GM19240 (cell line): ENCODE results near the gene CKS2.

ENCODE experiments used
- DNase-seq: peaks from one replicate; pipeline ENCODE4 v3.0.0; 2011; ENCODE audit warnings: low spot score; ENCODE audit not compliant: insufficient read length

Gene CKS2

DNA sequence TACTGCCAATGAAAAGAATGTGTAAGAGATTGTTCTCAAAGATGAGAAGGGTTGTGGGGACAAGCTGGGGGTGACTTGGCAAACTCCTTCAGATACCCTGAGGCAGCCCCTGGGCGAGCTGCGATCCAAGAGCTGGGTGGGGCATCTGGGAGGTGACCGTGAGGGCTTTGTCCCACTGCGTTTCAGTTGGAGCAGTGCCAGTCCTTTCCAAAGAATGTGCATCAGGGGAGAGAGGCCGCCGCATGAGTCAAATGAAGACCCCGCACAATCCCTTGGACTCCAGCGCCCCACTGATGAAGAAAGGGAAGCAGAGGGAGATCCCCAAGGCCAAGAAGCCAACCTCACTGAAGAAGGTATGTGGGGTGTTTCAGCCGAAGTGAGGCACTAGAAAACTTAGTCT, 35.7 kb downstream of the CKS2 start:
- no peak for DNase-seq

DNA sequence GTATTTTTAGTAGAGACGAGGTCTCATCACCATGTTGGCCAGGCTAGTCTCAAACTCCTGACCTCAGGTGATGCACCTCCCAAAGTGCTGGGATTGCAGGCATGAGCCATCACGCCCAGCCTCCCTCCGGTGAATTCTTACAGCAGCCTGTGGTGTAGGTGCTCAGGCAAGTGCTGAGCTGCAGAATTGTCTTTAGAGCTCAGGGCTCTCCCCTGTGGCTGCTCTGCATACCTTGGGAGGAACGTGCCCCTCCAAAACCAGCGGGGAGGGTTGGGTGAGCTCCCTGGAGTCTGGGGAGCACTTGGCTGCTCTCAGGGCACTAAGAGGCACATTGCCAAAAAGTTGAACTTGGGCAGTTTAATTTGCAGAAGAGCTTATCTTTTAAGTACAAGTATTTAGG, 36.7 kb downstream of the CKS2 start:
- no peak for DNase-seq

DNA sequence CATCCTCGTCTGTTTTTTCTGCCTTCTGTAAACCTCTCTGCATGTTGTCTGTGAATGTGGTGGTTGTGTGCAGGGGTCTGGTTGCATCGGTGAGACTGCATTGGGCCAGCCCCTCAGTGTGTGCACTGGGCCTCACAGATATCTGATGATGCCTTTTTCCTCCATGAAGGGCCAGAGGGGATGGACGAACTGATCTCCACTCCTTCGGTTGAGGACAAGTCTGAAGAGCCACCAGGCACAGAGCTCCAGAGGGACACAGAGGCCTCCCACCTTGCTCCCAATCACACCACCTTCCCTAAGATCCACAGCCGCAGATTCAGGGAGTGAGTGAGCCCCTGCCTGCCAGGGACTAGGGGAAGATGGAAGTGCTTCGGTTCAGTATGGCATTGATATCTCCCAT, 38.6 kb downstream of the CKS2 start:
- DNase-seq, result no peak

DNA sequence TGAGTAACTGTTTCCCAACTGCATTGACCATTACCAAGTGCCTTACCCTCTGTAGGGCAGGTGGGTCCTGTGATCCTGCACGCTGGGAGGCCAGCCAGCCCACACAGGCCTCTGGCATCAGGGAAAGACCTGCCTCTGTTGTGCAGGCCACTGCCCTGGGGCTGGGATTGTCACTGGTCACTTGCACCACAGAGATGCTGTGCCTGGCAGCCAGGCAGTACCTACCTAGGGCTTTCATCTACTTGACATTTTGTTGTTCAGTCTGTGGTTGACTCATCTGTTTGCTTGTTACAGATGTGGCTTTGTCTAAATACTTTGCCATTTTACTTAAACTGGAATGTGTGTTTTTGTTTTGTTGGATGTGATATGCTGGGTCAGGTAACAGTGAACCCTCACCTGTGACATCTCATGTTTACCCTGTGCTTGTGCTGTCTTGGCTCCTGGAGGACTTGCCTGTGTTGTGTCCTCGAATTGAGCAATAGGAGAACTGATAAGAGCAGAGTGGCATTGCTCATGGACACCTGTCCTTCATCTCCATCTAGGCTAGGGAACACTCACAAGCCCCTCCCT, 40.1 kb downstream of the CKS2 start:
- DNase-seq, result no peak

DNA sequence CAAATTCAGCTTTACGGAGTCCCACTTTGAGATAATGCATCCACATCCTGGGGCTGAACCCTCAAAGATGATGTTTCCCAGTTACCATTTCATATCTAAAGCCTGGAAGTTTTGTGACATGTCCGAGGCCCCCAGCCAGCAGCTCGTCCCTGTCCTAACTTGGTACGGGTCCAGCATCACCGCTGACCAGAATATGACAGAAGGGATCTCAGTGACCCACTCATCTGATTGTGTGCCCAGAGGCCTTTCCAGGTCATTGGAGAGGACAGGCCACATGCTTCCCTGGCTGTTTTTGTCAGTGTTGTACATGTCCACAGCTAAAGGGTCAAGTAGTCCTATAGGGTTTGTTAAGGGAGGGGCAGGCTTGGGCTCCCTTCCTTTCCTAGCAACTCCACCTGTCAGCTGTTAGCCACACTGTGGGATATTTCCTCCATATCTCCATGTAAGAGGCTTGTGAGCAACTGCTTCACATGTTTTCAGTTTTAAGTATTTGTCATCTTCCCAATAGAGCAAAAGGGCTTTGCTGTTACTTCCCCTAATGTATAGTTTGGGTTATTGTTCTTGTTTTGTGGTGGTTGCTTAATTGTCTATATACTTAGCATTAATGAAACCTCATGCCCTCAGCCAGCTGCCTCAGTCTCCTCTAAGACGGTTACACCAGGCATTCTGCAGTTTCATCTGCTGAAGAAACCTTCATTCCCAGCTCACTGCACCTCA, 40.7 kb downstream of the CKS2 start:
- DNase-seq, result no peak

DNA sequence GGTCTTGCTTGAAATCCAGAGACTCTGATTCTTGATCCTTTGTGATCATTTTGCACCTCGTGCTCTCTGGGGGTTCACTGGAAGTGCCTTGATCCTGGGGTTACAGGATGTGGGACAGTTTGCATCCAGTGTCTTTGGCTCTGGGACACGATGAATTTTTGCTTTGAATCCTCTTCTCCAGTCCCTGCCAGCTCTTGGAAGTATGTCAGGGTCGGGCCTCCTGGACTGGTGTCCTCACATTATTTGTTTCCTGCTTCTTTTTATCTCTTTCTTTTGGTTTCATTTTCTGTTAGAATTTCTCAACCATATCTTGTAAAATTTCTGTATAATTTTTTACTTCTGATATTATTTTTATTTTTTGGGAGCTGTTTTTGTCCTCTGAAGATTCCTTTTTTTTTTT, 41.5 kb downstream of the CKS2 start:
- DNase-seq, result no peak

DNA sequence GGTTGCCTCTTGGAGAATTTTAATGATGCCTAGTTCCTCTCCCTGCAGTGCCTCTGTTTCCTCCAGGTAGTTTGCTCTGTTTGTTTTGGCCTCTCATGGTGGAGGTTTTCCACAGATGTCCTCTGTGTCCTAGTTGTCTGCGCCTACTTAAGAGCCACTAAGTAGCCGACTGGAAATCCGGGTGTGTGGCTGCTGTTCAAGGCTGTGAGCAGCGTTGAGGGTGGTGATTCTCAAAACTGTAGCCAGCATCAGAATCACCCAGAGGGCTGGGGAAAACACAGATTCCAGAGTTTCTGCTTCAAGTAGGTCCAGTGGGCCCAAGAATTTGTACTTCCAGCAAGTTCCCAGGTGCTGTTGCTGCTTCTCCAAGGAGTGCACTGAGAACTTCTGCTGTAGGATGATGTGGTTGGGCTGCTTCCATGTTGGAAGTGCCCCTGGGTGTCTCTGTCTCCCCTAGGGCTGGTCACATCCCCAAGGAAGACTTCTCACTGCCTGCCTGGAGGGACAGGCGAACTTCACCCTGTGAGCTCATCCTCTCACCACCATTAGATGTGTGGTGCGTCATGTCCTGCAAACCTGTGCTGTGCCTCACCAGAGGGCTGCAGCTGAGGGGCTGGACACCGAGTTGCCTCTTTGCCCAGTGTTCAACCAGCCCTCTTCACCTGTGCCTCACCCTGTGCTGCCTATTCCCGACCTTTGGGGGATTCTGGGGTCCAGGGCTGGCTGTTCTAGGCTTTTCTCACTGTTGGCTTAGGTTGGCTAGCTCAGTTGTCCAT, 42.1 kb downstream of the CKS2 start:
- no peak for DNase-seq

DNA sequence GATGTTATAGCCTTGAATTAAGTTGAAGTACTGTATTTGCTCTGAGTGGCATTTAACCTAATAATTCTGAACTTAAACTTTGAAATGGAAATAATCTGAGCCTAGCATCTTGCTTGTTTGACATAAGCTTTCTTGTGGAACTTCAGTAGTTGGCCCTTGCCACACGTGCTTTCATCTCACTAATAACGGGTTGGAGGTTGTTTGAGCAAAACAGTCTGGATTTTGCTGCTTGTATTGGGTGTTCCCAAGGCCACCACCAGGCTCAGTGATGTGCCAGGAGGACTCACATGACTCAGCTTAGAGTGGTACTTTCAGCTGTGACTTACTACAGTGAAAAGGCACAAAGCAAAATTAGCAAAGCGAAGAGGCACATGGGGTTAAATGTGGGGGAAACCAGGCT, 43.0 kb downstream of the CKS2 start:
- DNase-seq, result no peak

DNA sequence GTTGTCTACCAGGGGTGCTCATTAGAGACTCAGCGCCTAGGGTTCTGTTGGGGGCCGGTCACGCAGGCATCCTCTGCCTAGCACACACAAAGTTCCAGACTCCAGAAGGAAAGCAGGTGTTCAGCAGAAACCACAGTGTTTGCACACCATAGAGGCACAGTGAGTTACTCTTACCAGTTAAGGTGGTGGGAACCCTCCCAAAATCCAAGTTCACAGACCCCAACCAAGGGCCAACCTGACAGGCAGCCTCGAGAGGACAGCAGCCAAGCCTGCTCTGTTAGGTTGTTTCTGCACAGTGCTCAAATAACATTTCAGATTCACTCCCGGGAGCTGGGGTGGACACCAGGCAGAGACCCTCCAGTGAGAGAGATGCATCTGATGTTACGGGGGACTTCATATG, 43.5 kb downstream of the CKS2 start:
- DNase-seq, result no peak

DNA sequence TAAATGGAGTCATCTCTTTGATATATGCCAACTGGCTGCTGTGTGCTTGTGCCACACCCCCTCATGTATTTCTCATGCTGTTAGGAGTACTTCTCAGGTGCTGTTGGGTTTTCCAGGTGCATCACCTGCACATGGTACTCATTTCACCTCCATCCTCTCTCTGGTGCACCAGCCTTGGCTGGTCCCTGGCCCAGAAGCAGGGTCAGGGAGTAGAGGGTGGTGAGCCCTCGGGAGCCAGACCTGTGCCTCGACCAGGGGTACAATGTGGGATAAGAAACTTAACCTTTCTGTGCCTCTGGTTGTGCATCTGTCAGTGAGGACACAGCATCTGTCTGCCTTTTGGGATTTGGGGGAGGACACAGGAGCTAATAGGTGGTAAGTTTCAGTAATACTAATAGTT, 45.8 kb downstream of the CKS2 start:
- DNase-seq, result no peak

DNA sequence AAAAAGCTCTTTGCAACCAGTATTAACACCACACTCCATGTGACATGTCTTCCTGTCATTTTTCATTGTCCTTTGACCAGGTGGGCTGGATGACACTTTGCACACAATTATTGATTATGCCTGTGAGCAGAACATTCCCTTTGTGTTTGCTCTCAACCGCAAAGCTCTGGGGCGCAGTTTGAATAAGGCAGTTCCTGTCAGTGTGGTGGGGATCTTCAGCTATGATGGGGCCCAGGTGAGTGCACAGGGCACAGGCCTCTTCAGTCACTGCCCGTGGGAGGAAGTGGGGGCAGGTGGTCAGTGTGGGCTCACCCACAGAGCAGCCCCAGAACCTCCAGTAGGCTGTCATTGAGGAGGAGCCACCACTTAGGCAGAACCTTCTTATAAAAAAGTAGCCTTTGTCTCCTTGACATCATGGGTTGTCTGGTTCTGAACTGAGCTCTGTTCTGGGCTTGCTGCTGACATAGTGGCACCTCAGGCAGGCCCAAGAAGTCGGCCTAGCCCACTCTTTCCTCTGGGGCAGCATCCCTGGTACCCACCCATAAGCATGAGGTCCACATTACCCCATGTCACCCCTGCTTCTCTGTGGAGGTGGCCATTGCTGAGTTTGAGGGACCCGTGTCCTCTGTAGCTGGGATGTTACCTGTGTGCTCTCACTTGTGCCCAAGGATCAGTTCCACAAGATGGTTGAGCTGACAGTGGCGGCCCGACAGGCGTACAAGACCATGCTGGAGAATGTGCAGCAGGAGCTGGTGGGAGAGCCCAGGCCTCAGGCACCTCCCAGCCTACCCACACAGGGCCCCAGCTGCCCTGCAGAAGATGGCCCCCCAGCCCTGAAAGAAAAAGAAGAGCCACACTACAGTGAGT, 46.6 kb downstream of the CKS2 start:
- DNase-seq, result no peak

DNA sequence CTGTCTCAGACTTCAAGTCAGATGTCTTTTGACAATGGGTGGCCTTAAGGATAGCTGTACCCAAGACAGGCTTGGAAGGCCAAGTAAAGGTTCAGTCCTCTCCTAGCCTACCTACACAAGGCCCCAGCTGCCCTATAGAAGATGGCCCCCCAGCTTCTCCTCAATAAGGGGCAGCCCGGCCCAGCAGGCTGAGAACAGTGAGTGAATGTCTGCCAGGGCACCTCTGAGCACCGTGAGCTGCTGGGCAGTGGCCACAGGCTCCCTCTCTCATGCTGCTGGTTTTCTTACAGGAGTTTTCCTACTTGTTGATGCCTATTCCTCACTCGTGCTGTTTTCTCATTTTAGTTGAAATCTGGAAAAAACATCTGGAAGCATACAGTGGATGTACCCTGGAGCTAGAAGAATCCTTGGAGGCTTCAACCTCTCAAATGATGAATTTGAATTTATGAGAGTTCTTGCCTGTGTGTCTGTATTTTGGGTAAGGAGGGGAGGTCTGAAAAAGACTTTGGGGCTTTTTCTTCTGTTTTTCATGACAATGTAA, 47.5 kb downstream of the CKS2 start:
- DNase-seq, result no peak

DNA sequence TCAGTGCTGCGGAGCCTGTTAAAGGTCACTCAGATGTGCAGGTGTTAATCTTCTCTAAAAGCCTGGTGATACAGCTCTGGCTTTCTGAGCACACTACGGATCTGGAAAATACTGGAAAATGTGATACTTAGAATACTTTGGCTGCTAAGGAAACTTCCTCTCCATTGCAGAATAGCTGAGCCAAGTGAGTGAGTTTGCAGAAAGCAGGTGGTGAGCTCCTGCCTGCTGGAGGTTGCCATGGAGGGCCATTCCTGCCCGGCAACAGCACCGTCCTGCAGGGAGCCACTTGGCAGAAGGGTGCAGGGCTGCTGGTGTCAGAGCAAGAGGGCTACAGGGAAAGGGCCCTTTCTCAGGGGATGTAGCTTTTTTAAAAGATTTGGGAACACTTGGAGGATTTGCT, 48.0 kb downstream of the CKS2 start:
- no peak for DNase-seq

DNA sequence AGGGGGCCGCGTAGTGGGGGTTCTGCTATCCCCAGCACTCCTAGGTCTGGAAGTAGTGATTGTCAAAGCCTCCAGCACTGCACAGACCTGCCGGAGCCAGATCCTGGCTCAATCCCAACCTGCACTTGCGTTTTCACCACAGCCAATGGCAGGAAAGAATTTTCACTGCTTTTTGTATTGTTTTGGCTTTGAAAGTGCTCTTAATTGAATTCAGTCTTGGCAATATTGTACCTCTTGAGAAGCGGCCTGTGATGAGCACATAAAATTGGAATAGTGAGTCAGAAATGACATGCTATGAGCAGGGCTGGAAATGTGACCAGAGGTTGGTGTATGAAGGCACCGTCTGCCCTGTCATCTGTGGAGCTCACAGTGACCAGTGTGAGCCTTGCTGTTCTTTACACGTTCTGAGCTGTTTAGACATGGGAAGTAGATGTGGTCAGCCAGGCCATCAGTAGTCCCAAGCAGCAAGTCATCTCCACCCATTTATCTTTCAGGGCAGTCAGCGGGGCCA, 48.8 kb downstream of the CKS2 start:
- no peak for DNase-seq

DNA sequence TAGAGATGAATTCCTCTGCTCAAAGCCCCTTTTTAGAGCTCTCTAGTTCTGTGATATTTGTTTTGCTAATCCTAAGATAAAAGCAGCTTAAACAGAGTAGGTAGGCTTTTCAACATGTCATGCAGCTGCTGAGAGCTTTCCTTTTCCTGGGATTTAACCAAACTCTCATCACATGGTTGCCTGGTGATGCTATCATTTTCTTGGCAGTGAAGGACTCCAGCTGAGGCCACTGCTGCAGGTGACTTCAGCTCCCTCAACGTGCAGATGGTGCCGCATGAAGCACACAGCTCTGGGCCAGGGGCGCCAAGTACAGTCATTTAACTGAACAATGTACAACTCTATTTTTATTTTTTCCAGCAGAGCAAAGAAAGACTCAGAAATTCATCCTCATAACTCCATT, 49.5 kb downstream of the CKS2 start:
- DNase-seq, result no peak

DNA sequence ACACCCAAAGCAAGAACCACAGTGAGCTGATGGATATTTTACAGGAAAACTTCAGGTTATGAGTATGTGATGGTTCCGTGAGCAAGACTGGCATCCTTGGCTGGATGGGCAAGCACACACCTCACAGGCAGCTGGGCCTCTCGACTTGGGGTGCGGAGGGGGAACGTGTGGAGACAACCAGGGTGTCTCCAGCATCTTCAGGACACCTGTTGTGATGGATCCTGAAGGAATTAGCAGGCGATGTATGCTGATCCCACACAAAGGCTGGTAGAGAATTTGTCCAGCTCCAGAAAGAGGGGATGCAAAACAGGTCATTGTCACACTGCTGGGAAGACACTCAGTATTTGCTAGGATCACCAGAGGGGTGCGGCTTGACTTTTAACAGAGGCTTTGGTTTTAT, 50.0 kb downstream of the CKS2 start:
- DNase-seq, result no peak

DNA sequence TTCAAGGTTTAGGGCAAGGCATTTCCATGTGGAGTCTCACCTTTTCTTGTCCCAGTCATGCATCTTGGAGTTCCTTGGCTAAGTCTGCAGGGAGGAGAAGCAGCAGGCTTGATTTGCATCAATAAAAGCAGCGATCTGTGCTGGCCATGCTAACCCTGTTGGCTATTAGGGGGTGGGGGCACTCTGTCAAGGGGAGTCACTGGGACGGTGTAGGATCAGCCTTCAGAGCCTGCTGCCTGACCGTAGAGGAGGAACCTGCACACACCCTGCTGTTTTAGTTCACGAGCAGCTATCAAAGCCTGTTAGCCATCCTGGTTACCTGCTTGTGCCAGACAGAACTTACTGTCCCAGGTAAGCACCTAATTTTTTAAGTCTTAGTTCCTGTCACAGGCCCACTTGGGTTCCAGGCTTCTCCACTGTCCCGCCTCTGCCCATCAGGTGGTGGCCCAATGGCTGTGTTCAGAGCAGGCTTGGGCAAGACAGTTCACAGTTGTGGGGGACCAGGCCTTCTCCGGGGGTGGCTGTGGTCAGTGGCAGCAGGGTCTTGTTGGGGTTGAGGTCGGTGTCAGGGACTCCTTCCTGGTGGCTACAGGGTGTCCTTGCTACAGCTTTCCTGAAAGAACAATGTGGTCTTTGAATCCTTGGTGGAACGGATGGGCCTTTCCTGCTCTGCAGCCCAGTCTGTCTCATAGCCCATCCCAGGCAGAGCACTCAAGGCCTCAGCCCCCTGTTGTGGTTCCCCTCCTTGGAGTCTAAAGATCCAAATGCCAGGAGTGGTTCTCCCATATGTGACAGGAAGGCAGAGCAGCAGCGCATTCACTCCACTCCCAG, 51.0 kb downstream of the CKS2 start:
- no peak for DNase-seq

DNA sequence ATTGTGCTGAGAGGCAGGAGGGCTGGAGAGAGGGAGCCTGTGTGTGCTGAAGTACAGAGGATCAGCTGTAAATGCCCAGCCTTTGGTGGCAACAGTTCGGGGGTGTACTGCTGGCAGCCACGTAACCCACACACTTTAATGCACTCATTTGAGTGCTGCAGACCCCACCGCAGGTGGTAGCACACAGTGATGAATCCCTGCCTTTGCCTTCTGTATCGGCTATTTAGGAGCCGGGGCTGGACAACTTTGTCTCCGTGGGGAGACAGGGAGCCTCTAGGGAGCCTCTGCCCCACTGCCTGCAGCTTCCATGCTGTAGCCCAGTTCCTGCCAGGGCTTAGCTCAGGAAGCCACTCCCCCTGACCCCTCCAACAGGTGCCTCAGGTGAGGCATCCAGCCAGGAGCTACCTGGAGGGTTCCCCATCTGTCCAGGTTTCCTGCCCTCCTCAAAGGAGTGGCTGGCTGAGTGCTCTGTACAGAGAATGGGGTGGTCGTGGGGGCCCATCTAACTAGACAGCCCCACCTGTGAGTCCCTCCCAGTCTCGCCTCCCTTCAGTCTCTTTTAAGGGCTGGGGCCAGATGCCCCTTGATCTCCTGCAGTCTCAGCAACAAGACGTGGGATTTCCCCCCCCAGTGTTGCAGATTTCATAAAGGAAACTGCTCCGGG, 51.8 kb downstream of the CKS2 start:
- no peak for DNase-seq

DNA sequence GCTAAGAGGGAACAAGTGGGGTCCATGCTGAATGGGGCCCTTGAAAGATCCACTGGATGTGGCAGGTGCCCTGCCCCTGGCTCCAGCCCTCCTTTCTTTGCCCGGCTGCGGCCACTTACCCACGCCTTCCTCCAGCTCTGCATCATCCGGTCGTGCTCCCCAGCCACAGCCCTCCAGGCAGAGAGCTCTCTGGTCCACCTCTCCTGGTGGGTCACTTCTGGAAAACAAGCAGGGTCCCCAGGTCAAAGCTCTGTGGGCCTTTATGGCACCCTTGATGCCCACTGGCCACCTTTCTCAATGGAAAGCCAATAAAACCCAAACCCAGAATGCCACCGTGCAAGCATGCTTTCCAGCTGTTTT, 52.3 kb downstream of the CKS2 start:
- no peak for DNase-seq
